GM13976 (cell line): Measurements from ENCODE around the gene STPG1.
"Not testable (repeated sequence)": the region's sequence is repeated elsewhere in the genome, so short reads cannot be mapped to it uniquely, and the experiment has no call there.

Experiments used
- DNase-seq: peaks from one replicate; pipeline ENCODE4 v3.0.0; 2012; ENCODE audit warnings: low spot score
- CTCF ChIP-seq: IDR thresholded peaks from 2 replicates; pipeline ENCODE4 v1.5.1; 2012; ENCODE audit warnings: borderline replicate concordance, mild to moderate bottlenecking; ENCODE audit not compliant: insufficient read depth; ENCODE audit errors: extremely low read depth, missing control alignments, control extremely low read depth
- in situ Hi-C: fragments of 300-500 bp; cut with MboI; formaldehyde crosslinking; loops from one replicate; pipeline ENCODE4 v1.12.0; 2022; ENCODE audit warnings: low sequenced_read_pairs, mixed read lengths, inconsistent platforms; ENCODE audit not compliant: unreplicated experiment

STPG1 gene

GRCh38 chr1:24452922-24453485 is 39.4 kb upstream of the STPG1 start:
- no peak for DNase-seq
- in situ Hi-C loops = no loop called here
- TF ChIP-seq CTCF = no peak

- no peak for DNase-seq
- TF ChIP-seq CTCF = no peak
- in situ Hi-C loops = no loop called here
Measured at GRCh38 chr1:24451746-24452145, 38.2 kb upstream of the STPG1 start.

- DNase-seq = no peak
- TF ChIP-seq CTCF = no peak
- in situ Hi-C loops = no loop called here
Measured at GRCh38 chr1:24450857-24451397, 37.3 kb upstream of the STPG1 start.

- in situ Hi-C loops = no loop called here
- TF ChIP-seq CTCF = no peak
- no peak for DNase-seq
Measured at GRCh38 chr1:24450316-24450715, 36.7 kb upstream of the STPG1 start.

- in situ Hi-C loops, DNase-seq: not testable (repeated sequence)
Measured at GRCh38 chr1:24446446-24446845, 32.9 kb upstream of the STPG1 start.

- no peak for TF ChIP-seq CTCF
- in situ Hi-C loops = no loop called here
Measured at GRCh38 chr1:24443241-24443656, 29.7 kb upstream of the STPG1 start.

GRCh38 chr1:24442764-24443163 is 29.2 kb upstream of the STPG1 start:
- TF ChIP-seq CTCF = no peak
- in situ Hi-C loops = no loop called here
- no peak for DNase-seq

More at GRCh38 chr1:24443241-24443656, 29.7 kb upstream of the STPG1 start:
- DNase-seq = no peak
